ENCODE data around the gene GRIA4.

DNA sequence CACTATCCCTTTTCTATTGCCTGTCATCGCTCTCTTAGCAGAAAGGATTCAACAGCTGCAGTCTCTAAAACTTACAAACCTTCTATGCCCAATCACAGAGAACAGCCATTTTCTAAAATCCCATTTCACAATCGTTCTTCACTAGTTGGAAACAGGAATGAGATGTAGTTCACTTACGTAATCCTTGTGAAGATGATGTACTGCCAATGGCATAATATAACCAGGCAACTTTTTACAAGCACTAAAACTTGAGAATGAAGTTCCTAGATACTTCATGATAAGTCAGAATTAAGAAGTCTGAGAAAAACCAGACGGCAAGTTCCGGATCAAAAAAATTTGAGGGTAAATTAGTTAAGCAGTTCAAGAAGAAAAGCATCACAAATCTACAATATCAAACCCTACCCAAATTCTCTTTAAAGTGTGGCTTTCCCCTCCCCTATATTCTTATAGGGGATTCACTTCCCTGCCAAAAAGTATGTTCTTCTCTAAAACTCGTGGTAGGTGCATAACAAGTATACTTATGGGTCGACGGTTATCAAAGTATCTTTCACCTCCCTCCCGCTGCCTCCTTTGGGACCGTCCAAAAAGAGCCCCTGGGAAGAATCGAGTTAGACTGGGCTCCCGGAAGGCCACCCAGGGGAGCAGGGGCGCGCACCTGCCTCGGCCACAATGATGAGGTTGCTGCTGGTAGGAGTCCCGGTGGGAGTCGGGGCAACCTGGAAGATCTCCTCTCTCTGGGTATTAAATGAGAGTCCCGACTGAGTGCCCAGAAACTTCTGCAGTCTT, 411.5 kb downstream of the GRIA4 start:
- TF ChIP-seq, protein P1, sequence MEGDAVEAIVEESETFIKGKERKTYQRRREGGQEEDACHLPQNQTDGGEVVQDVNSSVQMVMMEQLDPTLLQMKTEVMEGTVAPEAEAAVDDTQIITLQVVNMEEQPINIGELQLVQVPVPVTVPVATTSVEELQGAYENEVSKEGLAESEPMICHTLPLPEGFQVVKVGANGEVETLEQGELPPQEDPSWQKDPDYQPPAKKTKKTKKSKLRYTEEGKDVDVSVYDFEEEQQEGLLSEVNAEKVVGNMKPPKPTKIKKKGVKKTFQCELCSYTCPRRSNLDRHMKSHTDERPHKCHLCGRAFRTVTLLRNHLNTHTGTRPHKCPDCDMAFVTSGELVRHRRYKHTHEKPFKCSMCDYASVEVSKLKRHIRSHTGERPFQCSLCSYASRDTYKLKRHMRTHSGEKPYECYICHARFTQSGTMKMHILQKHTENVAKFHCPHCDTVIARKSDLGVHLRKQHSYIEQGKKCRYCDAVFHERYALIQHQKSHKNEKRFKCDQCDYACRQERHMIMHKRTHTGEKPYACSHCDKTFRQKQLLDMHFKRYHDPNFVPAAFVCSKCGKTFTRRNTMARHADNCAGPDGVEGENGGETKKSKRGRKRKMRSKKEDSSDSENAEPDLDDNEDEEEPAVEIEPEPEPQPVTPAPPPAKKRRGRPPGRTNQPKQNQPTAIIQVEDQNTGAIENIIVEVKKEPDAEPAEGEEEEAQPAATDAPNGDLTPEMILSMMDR (conservative IDR thresholded peaks at IDR 0.05 in 1 of 2, IDR thresholded peaks at IDR 0.05 in 1 of 2; ENCODE audit: extremely low read depth in 1 of 2, insufficient read depth in 1 of 2, low read depth in 1 of 2, low read length in 2 of 2), result no peak
- TF ChIP-seq EZH2 (IDR thresholded peaks at IDR 0.05; ENCODE audit: borderline replicate concordance, low read length), result no peak

Measured in mammary epithelial cell (primary cell).